COLO829 (cell line): Measurements from ENCODE around the gene CECR2.
"Not testable (repeated sequence)": the region's sequence is repeated elsewhere in the genome, so short reads cannot be mapped to it uniquely, and the experiment has no call there.

Source experiments
- DNase-seq: peaks from one replicate; pipeline ENCODE4 v3.0.0; 2012; ENCODE audit warnings: low spot score

Gene CECR2

GRCh38 chr22:17513612-17514011 is 144.4 kb downstream of the CECR2 start:
- no peak for DNase-seq

GRCh38 chr22:17514084-17514483 is 144.8 kb downstream of the CECR2 start:
- DNase-seq = no peak

GRCh38 chr22:17518406-17518805 is 149.1 kb downstream of the CECR2 start:
- DNase-seq = no peak

- DNase-seq = not testable (repeated sequence)
These were observed 152.7 kb downstream of the CECR2 start for GRCh38 chr22:17521971-17522370.

GRCh38 chr22:17523925-17524324 is 154.7 kb downstream of the CECR2 start:
- no peak for DNase-seq

GRCh38 chr22:17536269-17536668 is 167.0 kb downstream of the CECR2 start:
- DNase-seq = no peak

GRCh38 chr22:17537155-17537554 is 167.9 kb downstream of the CECR2 start:
- no peak for DNase-seq

- no peak for DNase-seq
These were observed 171.2 kb downstream of the CECR2 start for GRCh38 chr22:17540481-17540880.

- DNase-seq = no peak
These were observed 172.2 kb downstream of the CECR2 start for GRCh38 chr22:17541476-17541875.

- no peak for DNase-seq
These were observed 173.2 kb downstream of the CECR2 start for GRCh38 chr22:17542452-17542851.

GRCh38 chr22:17548010-17548755 is 178.9 kb downstream of the CECR2 start:
- no peak for DNase-seq

- no peak for DNase-seq
These were observed 179.4 kb downstream of the CECR2 start for GRCh38 chr22:17548756-17549035.

- no peak for DNase-seq
These were observed 179.9 kb downstream of the CECR2 start for GRCh38 chr22:17549183-17549582.

- DNase-seq = no peak
These were observed 180.4 kb downstream of the CECR2 start for GRCh38 chr22:17549655-17550054.

GRCh38 chr22:17552737-17553136 is 183.5 kb downstream of the CECR2 start:
- DNase-seq = no peak

GRCh38 chr22:17554814-17555213 is 185.6 kb downstream of the CECR2 start:
- no peak for DNase-seq

GRCh38 chr22:17559188-17559587 is 189.9 kb downstream of the CECR2 start:
- no peak for DNase-seq

- DNase-seq = no peak
These were observed 193.9 kb downstream of the CECR2 start, which contains the start of gene SLC25A18 for GRCh38 chr22:17562906-17563870. Gene SLC25A18, plus strand, starts transcription at chr22:17563498. Its CDS starts 16,447 bp downstream, at chr22:17579945.

- DNase-seq = no peak
These were observed 194.7 kb downstream of the CECR2 start for GRCh38 chr22:17563936-17564391.

- not testable (repeated sequence) for DNase-seq
These were observed 196.9 kb downstream of the CECR2 start for GRCh38 chr22:17566016-17566687.

GRCh38 chr22:17566776-17567175 is 197.5 kb downstream of the CECR2 start:
- no peak for DNase-seq

GRCh38 chr22:17569971-17570511 is 200.8 kb downstream of the CECR2 start:
- no peak for DNase-seq
